Skeletal muscle tissue (tissue), 4 donors: ENCODE measurements around the gene FAM184B. TPM values are rescaled to one million over a fixed set of nuclear protein-coding genes. Genes with fewer than 3 reads are reported as not detected.
"Not testable (repeated sequence)": the region's sequence is repeated elsewhere in the genome, so short reads cannot be mapped to it uniquely, and the experiment has no call there.

Experiments used
- H3K27ac ChIP-seq: one replicate; pipeline ENCODE4 v1.7.0; 2013; ENCODE audit warnings: mild to moderate bottlenecking, low read depth, low read length, inconsistent platforms
- H3K27me3 ChIP-seq, 3 donors: one replicate each; pipeline ENCODE4 v1.7.0; 2013; ENCODE audit warnings: low read length in 3 of 3; ENCODE audit not compliant: control insufficient read depth in 3 of 3, insufficient read depth in 3 of 3
- H3K36me3 ChIP-seq, 3 donors: one replicate each; pipeline ENCODE4 v1.7.0; 2013; ENCODE audit warnings: low read length in 3 of 3; ENCODE audit not compliant: control insufficient read depth in 3 of 3, insufficient read depth in 3 of 3
- H3K4me1 ChIP-seq, 3 donors: one replicate each; pipeline ENCODE4 v1.7.0; 2013; ENCODE audit warnings: low read length in 3 of 3, mild to moderate bottlenecking in 3 of 3; ENCODE audit not compliant: control insufficient read depth in 3 of 3, insufficient read depth in 3 of 3
- H3K4me3 ChIP-seq, 3 donors: one replicate each; pipeline ENCODE4 v1.7.0; 2013; ENCODE audit warnings: low read length in 3 of 3
- H3K9ac ChIP-seq, 3 donors: one replicate each; pipeline ENCODE4 v1.7.0; 2013; ENCODE audit warnings: low read length in 3 of 3, mild to moderate bottlenecking in 3 of 3, moderate library complexity in 2 of 3, low read depth in 1 of 3
- H3K9me3 ChIP-seq, 3 donors: one replicate each; pipeline ENCODE4 v1.7.0; 2013; ENCODE audit warnings: low read length in 3 of 3; ENCODE audit not compliant: control insufficient read depth in 3 of 3
- total RNA-seq: library from RNA; depleted of rRNA; stranded (reverse); fragments of >200 nt; gene quantifications from one replicate; pipeline ENCODE4 v1.2.3, GENCODE V29; 2014
- donor health status: Osteomylitis.

FAM184B gene
- total RNA-seq, 1 donor from 2014 or later: 4.2 TPM

DNA sequence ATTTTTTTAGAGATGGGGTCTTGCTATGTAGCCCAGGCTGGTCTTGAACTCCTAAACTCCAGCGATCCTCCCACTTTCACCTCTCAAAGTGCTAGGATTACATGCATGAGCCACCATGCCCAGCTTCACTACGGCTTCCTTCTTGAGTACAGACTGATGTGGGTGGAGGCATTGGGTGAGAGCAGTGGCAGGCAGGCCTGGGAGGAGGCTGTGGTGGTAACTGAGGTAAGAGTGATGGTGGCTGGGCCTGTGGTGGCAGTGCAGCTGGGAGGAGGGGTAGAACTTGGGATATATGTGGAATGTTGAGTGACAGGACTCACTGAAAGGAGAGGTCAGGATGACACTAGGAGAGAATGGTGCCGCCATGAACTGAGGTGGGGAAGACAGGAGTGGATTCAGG, 86.1 kb downstream of the FAM184B start:
- Histone ChIP-seq H3K27ac (no peak overlapping the region), H3K9me3 (peaks cover 0 to 2% (median 0%) of the 10 kb centered on the region in 3 donors), H3K36me3 (no peaks in the 10 kb centered on the region), H3K4me1 (no peaks in the 10 kb centered on the region), H3K4me3 (no peak overlapping the region), H3K27me3 (no peaks in the 10 kb centered on the region), H3K9ac (no peak overlapping the region)

DNA sequence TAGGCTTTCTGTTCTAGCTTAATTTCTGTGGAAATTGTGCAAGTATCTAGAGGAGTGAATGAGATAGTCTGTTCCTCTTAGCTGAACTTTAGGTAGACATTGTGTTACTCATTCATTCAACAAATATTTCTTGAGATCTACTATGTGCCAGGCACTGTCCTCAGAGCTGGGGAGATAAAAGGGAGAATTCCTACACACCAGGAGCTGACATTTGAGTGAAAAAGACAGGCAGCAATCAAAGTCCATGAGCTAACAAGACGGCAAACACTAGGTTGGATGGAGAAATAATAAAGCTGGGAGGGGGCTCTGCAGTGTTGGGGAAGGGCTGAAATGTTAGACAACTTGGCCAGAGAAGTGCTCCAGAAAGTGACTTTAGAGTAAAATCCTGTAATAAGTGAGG, 86.9 kb downstream of the FAM184B start:
- Histone ChIP-seq H3K4me3 (no peak overlapping the region), H3K27ac (no peak overlapping the region), H3K36me3 (no peaks in the 10 kb centered on the region), H3K9me3 (peaks cover 0 to under 1% (median 0%) of the 10 kb centered on the region in 3 donors), H3K9ac (no peak overlapping the region), H3K27me3 (no peaks in the 10 kb centered on the region), H3K4me1 (no peaks in the 10 kb centered on the region)

DNA sequence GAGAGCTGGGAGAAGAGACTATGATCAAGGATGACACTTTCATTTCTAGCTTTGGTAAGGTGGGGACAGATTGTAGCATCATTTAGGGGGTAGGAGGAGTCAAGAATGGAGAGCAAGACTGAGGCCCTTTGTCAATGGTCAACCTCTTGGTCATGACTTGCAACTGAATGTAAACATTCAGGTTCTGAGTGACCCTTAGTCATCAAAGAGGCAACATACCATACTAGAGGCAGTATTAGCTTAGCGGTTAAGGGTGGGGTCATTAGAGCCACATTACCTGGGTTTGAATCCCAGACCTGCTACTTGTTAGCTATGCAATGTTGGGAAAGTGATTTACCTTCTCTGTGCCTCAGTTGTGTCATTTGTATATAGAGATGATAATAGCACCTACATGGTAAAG, 90.5 kb downstream of the FAM184B start:
- Histone ChIP-seq H3K9ac (no peak overlapping the region), H3K4me3 (no peak overlapping the region), H3K36me3 (no peaks in the 10 kb centered on the region), H3K27me3 (no peaks in the 10 kb centered on the region), H3K9me3 (no peaks in the 10 kb centered on the region), H3K27ac (no peak overlapping the region), H3K4me1 (no peaks in the 10 kb centered on the region)

DNA sequence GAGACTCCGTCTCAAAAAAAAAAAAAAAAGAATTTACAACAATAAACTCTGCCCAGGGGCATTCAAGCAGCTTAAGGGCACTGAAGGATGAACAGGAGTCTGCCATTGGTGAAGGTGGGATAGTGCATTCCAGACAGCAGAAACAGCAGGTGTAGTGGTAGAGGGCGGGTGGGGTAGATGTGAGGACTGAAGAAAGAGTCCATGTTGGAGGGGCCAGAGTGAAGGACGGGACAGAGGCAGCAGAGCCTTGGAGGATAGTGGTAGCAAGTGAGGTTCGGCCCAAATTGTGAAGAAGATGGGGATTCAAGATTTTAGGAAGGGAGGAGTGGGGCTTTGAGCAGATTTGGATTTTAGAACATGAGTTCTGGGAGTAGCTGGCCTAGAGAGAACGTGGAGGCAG, 91.3 kb downstream of the FAM184B start:
- no peaks in the 10 kb centered on the region for H3K4me1 ChIP-seq
- H3K27me3 ChIP-seq: no peaks in the 10 kb centered on the region
- H3K9me3 ChIP-seq: no peaks in the 10 kb centered on the region
- no peak overlapping the region for H3K9ac ChIP-seq
- H3K27ac ChIP-seq: no peak overlapping the region
- no peaks in the 10 kb centered on the region for H3K36me3 ChIP-seq
- H3K4me3 ChIP-seq: no peak overlapping the region

DNA sequence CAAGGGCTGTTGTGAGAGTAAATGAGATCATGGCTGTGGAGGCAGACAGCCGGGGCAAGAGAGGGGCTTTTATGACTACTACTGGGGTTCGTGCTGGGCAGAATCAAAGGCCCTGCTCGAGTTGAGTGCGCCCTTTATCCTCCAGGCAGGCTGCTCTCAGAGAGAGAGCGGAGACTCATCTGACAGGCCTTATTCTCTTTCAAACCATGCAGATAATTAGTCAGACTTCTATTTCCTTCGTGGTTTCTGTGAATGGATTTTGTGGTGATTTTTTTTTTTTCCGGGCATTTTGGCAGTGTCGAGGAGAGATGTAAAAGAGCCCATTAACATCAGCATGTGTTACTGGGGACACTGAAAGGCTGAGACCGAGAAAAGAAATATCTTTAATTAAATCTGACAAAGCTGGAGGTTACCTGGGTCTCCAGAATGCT, 93.4 kb downstream of the FAM184B start:
- Histone ChIP-seq H3K36me3 (no peaks in the 10 kb centered on the region), H3K27ac (no peak overlapping the region), H3K4me1 (no peaks in the 10 kb centered on the region), H3K27me3 (no peaks in the 10 kb centered on the region), H3K9me3 (no peaks in the 10 kb centered on the region), H3K4me3 (no peak overlapping the region), H3K9ac (no peak overlapping the region)

DNA sequence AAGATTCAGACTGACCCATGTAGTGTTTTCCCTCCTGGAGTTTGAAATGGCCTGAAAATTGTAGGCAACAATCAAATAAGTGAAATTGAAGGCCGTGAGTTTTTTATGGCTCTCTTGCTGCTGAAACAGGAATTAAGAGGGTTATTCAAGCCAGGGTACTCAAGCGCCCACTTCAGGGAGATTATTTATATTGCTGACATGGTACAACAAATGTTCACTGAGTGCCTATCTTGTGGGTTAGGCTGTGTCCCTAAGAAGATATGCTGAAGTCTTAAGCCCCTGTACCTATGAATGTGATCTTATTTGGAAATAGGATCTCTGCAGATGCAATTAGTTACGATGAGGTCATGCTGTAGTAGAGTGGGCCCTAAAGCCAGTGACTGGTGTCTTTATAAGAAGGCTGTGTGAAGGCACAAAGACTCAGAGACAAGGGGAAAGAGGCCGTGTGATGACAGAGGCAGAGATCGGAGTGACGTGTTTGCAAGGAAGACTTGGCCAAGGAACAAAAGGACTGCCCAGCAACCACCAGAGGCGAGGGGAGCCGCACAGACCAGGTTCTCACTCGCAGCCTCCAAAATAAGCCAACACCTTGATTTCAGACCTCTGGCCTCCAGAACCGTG, 94.1 kb downstream of the FAM184B start:
- Histone ChIP-seq H3K9me3 (no peaks in the 10 kb centered on the region), H3K9ac (no peak overlapping the region), H3K36me3 (no peaks in the 10 kb centered on the region), H3K4me3 (no peak overlapping the region), H3K27me3 (no peaks in the 10 kb centered on the region), H3K27ac (no peak overlapping the region), H3K4me1 (peaks cover 0 to 3% (median 0%) of the 10 kb centered on the region in 3 donors)

DNA sequence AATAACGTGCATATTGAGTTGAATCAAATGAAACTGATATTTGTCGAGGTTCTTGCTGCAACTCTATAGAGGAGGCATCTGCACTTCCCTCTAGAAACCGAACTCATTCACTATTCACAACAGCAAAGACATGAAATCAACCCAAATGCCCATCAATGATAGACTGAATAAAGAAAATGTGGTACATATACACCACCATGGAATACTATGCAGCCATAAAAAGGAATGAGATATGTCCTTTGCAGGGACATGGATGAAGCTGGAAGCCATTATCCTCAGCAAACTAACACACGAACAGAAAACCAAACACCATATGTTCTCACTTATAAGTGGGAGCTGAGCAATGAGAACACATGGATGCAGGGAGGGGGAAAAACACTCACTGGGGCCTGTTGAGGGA, 96.8 kb downstream of the FAM184B start:
- not testable (repeated sequence) for H3K27ac ChIP-seq, H3K4me3 ChIP-seq, H3K36me3 ChIP-seq, H3K27me3 ChIP-seq, H3K9ac ChIP-seq, H3K9me3 ChIP-seq
- peaks cover 6 to 20% (median 9%) of the 10 kb centered on the region in 3 donors for H3K4me1 ChIP-seq

DNA sequence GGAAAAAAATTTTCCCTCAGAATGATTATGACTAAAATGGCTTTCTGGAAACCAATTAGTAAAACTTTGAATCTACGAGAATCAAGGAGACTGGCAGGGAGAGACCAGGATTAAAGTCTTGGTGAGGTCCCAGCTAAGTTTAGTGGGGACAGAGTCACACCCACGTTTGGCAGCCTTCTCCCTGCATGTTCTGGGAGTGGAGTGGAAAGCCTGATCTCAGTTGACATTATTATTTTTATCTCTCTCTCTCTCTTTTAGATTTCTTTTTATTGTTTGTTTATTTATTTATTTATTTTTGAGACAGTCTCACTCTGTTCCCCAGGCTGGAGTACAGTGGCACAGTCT, 99.2 kb downstream of the FAM184B start:
- Histone ChIP-seq H3K9ac (no peak overlapping the region), H3K4me3 (no peak overlapping the region), H3K36me3 (no peaks in the 10 kb centered on the region), H3K4me1 (peaks cover 6 to 20% (median 9%) of the 10 kb centered on the region in 3 donors), H3K9me3 (no peaks in the 10 kb centered on the region), H3K27ac (peak overlapping the region; percentile 63), H3K27me3 (no peaks in the 10 kb centered on the region)

DNA sequence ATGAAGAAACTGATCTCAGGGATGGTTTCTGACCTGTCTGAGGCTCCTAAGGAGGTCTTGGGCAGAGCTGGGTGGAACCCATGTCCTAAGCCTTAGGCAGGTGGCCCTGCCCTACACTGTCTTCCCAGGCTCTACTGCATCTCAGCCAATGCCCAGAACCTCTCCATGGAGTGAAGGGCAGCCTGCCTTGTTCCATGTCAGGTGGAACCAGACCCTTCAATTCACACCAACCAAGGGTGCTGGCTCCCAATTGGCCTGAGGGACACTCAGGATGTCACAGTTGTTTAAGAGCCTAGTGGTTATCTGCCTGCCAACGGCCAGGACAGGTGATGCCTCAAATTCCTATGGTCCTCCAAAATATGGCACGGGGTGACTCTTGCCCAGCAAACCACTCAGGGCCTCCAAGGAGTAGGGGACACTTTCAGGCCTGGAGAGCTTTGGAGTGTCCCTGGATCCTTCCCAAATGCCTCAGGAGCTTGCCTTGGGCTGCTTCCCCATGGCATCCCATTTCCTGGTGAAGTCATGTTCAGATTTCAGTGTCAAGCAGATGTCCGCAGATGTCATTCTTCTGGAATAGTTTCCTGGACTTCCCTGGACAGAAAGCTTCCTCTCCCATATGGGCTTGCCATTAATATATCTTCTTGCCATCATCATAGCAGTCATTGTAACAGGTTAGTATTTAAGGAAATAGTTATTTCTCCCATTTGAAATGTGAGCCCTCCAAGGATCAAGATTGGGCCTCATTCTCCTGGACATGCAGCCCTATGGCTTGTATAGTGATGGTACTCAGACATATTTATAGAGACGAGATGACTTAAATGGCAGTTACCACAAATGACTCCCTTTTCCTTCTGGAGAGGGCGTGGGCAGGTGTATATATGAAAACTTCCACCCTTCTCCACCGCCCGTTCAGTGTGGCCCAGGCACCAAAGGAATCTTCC, 99.9 kb downstream of the FAM184B start:
- peak overlapping the region; percentile 63 for H3K27ac ChIP-seq

DNA sequence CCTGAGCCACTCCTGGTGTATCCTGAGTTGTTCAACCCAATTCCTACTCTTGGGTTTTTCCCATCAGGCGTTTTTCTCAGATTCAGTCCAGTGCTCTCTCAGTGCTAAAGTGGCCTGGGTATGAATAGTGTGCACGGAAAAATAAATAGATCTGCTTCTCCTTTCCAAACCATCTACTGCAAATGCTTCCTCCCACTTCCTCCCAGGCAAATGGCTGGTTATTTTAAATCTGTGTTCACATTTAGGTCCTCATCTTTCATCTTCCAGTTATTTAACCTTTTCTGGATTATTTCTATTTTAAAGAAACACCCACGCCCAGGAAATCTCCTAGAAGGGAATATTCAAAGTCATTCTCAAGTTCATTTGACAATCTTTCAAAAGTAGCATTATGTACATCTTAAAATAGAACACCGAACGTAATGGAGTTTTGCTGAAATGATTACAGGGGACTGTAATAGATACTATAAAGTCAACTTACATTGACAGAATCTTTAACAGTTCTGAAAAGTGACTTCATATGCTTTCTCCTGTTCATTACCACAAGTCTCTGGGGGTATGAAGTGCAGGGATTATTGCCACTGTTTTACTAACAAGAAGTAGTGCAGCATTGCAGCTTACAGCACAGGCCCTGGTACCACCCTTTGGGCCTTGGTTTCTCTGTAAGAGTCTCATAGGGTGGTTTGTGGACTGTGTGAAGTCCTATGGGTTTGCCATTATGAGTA, 100.7 kb downstream of the FAM184B start:
- H3K9ac ChIP-seq: no peak overlapping the region
- H3K27ac ChIP-seq: peak overlapping the region; percentile 63
- no peaks in the 10 kb centered on the region for H3K27me3 ChIP-seq
- no peak overlapping the region for H3K4me3 ChIP-seq
- H3K4me1 ChIP-seq: peaks cover 6 to 20% (median 9%) of the 10 kb centered on the region in 3 donors
- H3K9me3 ChIP-seq: no peaks in the 10 kb centered on the region
- H3K36me3 ChIP-seq: no peaks in the 10 kb centered on the region

More for the DNA sequence above, 99.9 kb downstream of the FAM184B start:
- Histone ChIP-seq H3K36me3 (no peaks in the 10 kb centered on the region), H3K9me3 (no peaks in the 10 kb centered on the region), H3K9ac (no peak overlapping the region), H3K4me1 (peaks cover 6 to 20% (median 9%) of the 10 kb centered on the region in 3 donors), H3K4me3 (no peak overlapping the region), H3K27me3 (no peaks in the 10 kb centered on the region)
